ENCODE results near the gene PISD. TPM values are rescaled to one million over a fixed set of nuclear protein-coding genes. Genes with fewer than 3 reads are reported as not detected.

PISD gene
- total and polyA plus RNA-seq, 7 donors, result 10.2 to 24.2 (median 16.3) TPM

- peaks cover 0 to 18% of the 10 kb centered on the region in 2 donors for H3K36me3 ChIP-seq (ENCODE audit: insufficient read depth in 1 of 2, low read depth in 1 of 2)
- DNase-seq, result no peak
Measured at GRCh38 chr22:31584804-31585160, 77.2 kb downstream of the PISD start.

DNA sequence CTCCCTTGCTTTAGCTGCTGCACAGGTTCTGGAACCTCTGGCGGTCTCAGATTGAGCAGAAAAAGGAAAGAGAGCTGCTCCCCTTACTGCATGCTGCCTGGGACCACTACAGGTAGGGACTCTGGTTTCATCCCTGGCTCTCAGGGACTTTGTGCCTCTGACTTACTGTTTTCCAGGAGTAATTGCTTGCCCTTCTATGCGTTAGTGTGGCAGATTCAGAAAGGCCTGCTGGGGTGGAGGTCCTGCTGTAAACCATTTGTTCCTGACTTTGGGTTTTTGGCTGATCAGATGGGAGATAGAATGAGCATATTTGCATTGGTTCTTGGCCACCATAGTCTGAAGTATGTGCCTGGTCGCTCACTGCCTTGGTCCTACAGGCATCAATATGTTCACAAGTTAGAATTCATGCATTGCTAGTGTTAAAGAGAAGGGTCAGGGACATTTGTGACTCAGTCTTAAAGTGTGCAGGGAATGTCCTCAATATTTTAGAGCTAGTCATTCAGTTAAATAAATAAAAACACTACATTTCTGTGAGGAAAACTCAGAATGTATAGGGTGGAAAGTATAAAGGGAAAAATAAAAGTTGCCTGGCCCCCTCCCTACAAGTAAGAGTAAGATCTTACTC is 78.0 kb downstream of the PISD start:
- Histone ChIP-seq H3K4me3 (no peak overlapping the region), H3K27ac (no peak overlapping the region), H3K9me3 (peaks cover 4% of the 10 kb centered on the region), H3K27me3 (ENCODE audit: insufficient read depth in 3 of 3, low read length in 2 of 3) (no peaks in the 10 kb centered on the region), H3K36me3 (ENCODE audit: insufficient read depth in 1 of 2, low read depth in 1 of 2) (peaks cover 0 to 18% of the 10 kb centered on the region in 2 donors), H3K4me1 (no peaks in the 10 kb centered on the region)
- ATAC-seq (no peak), DNase-seq (no peak)
- intact Hi-C loops (cut with DNase I), result no loop called here
- TF ChIP-seq, protein P1, sequence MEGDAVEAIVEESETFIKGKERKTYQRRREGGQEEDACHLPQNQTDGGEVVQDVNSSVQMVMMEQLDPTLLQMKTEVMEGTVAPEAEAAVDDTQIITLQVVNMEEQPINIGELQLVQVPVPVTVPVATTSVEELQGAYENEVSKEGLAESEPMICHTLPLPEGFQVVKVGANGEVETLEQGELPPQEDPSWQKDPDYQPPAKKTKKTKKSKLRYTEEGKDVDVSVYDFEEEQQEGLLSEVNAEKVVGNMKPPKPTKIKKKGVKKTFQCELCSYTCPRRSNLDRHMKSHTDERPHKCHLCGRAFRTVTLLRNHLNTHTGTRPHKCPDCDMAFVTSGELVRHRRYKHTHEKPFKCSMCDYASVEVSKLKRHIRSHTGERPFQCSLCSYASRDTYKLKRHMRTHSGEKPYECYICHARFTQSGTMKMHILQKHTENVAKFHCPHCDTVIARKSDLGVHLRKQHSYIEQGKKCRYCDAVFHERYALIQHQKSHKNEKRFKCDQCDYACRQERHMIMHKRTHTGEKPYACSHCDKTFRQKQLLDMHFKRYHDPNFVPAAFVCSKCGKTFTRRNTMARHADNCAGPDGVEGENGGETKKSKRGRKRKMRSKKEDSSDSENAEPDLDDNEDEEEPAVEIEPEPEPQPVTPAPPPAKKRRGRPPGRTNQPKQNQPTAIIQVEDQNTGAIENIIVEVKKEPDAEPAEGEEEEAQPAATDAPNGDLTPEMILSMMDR (IDR thresholded peaks at IDR 0.05), result no peak
- WGBS, 3 donors, result 90 to 96% (median 94%) methylated on average over 3 of the region's 3 CpGs

More at GRCh38 chr22:31584804-31585160, 77.2 kb downstream of the PISD start:
- no peaks in the 10 kb centered on the region for H3K27me3 ChIP-seq (ENCODE audit: insufficient read depth in 3 of 3, low read length in 2 of 3)
- H3K27ac ChIP-seq, result no peak overlapping the region
- no peaks in the 10 kb centered on the region for H3K4me1 ChIP-seq
- H3K4me3 ChIP-seq, result no peak overlapping the region
- H3K9me3 ChIP-seq, result peaks cover 4% of the 10 kb centered on the region
- TF ChIP-seq, protein P1 (IDR thresholded peaks at IDR 0.05), result no peak
- 89 to 92% (median 90%) methylated on average over 5 of the region's 5 CpGs for WGBS, 3 donors
- ATAC-seq, result no peak
- intact Hi-C loops (cut with DNase I), result no loop called here

GRCh38 chr22:31579835-31580242 is 82.2 kb downstream of the PISD start:
- TF ChIP-seq, protein P1 (IDR thresholded peaks at IDR 0.05), result no peak
- no peaks in the 10 kb centered on the region for H3K9me3 ChIP-seq
- no peaks in the 10 kb centered on the region for H3K4me1 ChIP-seq
- H3K27me3 ChIP-seq (ENCODE audit: insufficient read depth in 3 of 3, low read length in 2 of 3), result no peaks in the 10 kb centered on the region
- intact Hi-C loops (cut with DNase I), result no loop called here
- ATAC-seq (no peak), DNase-seq (no peak)
- no peak overlapping the region for H3K27ac ChIP-seq
- peaks cover 0 to 6% of the 10 kb centered on the region in 2 donors for H3K36me3 ChIP-seq (ENCODE audit: insufficient read depth in 1 of 2, low read depth in 1 of 2)
- H3K4me3 ChIP-seq, result no peak overlapping the region
- 70 to 86% (median 82%) methylated on average over 1 of the region's 1 CpG for WGBS, 3 donors

DNA sequence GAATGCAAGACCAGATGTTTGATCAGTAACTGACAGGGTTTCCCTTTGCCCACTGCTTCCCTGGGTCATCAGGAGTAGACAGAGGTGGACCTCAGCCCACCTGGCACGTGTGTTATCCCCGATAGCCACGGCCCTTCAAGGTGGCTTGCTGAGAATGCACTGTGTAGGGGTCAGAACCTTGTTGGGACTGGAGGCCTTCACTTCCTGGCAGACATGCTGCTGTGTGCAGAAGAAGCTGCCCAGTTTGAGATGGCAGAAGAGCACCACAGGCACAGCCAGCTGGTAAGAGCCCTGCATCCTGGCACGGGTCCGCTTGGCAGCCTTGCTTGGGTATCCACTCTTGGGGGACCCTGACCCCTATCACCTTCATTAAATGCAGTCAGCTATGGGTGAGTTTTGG is 83.8 kb downstream of the PISD start:
- TF ChIP-seq, protein P1 (IDR thresholded peaks at IDR 0.05), result no peak
- DNase-seq, result no peak
- H3K4me1 ChIP-seq, result no peaks in the 10 kb centered on the region
- 85 to 89% (median 85%) methylated on average over 5 of the region's 5 CpGs for WGBS, 3 donors
- no peak for ATAC-seq
- H3K27ac ChIP-seq, result no peak overlapping the region
- no peaks in the 10 kb centered on the region for H3K27me3 ChIP-seq (ENCODE audit: insufficient read depth in 3 of 3, low read length in 2 of 3)
- no peak overlapping the region for H3K4me3 ChIP-seq
- no peaks in the 10 kb centered on the region for H3K9me3 ChIP-seq
- intact Hi-C loops (cut with DNase I), result no loop called here
- H3K36me3 ChIP-seq (ENCODE audit: insufficient read depth in 1 of 2, low read depth in 1 of 2), result peaks cover 0 to 4% of the 10 kb centered on the region in 2 donors

DNA sequence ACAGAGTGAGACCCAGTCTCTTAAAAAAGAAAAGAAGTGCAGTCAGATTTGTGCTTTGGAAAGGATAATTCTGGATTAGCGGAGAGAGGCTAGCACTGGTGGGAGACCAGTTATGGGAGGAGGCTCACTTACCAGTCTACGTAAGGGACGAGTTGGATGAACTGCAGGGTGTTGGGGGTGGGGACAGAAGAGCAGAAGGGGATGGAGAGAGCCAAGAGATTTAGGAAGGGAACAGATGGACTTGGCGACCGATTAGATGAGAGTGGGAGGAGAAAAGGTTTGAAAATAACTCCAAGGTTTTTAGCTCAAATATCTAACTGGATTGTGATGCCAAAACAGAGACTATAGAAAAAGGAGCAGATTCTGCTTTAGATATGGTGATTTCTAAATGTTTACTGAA is 84.3 kb downstream of the PISD start:
- TF ChIP-seq, protein P1 (IDR thresholded peaks at IDR 0.05), result no peak
- Histone ChIP-seq H3K4me3 (no peak overlapping the region), H3K27ac (no peak overlapping the region), H3K9me3 (no peaks in the 10 kb centered on the region), H3K36me3 (ENCODE audit: insufficient read depth in 1 of 2, low read depth in 1 of 2) (peaks cover 0 to 9% of the 10 kb centered on the region in 2 donors), H3K27me3 (ENCODE audit: insufficient read depth in 3 of 3, low read length in 2 of 3) (no peaks in the 10 kb centered on the region), H3K4me1 (no peaks in the 10 kb centered on the region)
- ATAC-seq, result no peak
- intact Hi-C loops (cut with DNase I), result no loop called here
- no peak for DNase-seq
- 61 to 78% (median 67%) methylated on average over 5 of the region's 5 CpGs for WGBS, 3 donors
